A549 (cell line): ENCODE data around the gene CDK19. TPM values are rescaled to one million over a fixed set of nuclear protein-coding genes. Genes with fewer than 3 reads are reported as not detected.

ENCODE experiments used
- ATAC-seq, 2 experiments: fragments of 200-7000 bp in 1 of 2; fragments of >200 bp in 1 of 2; cut with Nextera tagmentation in 1 of 2; cut with Tn5 transposase in 1 of 2; 3 replicates each; pipeline versions ENCODE4 v1.8.0 to v1.9.1; 2018 to 2020; ENCODE audit warnings: mild to moderate bottlenecking in 1 of 2, moderate library complexity in 1 of 2
- CTCF ChIA-PET: fragments of 300-600 bp; sonication (Branson Sonifier 250); formaldehyde crosslinking; extraction: SDS; loops from one replicate; lab custom pipeline; 2021; ENCODE audit warnings: antibody characterized with exemption, inconsistent platforms; lab: Yijun Ruan, JAX
- POLR2A ChIA-PET: fragments of 350-600 bp; formaldehyde crosslinking; extraction: SDS; loops from one replicate; lab custom pipeline; 2021; ENCODE audit warnings: antibody characterized with exemption, inconsistent platforms; lab: Yijun Ruan, JAX
- DNase-seq, 2 experiments: peaks; one replicate each; pipeline versions ENCODE4 v3.0.0 to v3.0.0-alpha.2; 2011 to 2016; ENCODE audit warnings: low read depth in 1 of 2, low spot score in 1 of 2
- FAIRE-seq: peaks from 2 replicates; lab custom pipeline; 2011; peaks lifted over from hg19 to GRCh38; lab: Jason Lieb, UNC
- H3K27ac ChIP-seq, 2 experiments: fragments of >200 bp; sonication (Bioruptor Twin); formaldehyde crosslinking; 3 replicates each; pipeline ENCODE4 v1.5.1; 2016 to 2017
- H3K4me1 ChIP-seq: fragments of >200 bp; sonication (Bioruptor Twin); formaldehyde crosslinking; 3 replicates; pipeline ENCODE4 v1.6.1; 2016
- H3K4me2 ChIP-seq: fragments of >200 bp; sonication (Bioruptor Twin); formaldehyde crosslinking; 3 replicates; pipeline ENCODE4 v1.6.1; 2016
- H3K4me3 ChIP-seq: fragments of >200 bp; sonication (Bioruptor Twin); formaldehyde crosslinking; 3 replicates; pipeline ENCODE4 v1.5.1; 2016
- H3K9me3 ChIP-seq: fragments of >200 bp; sonication (Bioruptor Twin); formaldehyde crosslinking; 3 replicates; pipeline ENCODE4 v1.6.1; 2016
- CBX8 ChIP-seq: fragments of 200-600 bp; sonication (generic); IDR thresholded peaks from 2 replicates; pipeline ENCODE4 v1.6.1; 2016
- E2F6 ChIP-seq: IDR thresholded peaks from 2 replicates; pipeline ENCODE4 v1.6.1; 2012; ENCODE audit warnings: low read depth, borderline replicate concordance
- EHF ChIP-seq: fragments of 250-450 bp; sonication (Bioruptor Pico); IDR thresholded peaks from 2 replicates; pipeline ENCODE4 v1.5.0; 2020; ENCODE audit warnings: mild to moderate bottlenecking
- FOSL2 ChIP-seq, 2 experiments: fragments of 450-650 bp in 1 of 2; fragments of >200 bp in 1 of 2; sonication (Bioruptor Twin) in 1 of 2; formaldehyde crosslinking; IDR thresholded peaks; 2 replicates each; pipeline versions ENCODE4 v1.5.0 to v1.6.1; 2016 to 2020; ENCODE audit warnings: mild to moderate bottlenecking in 1 of 2, moderate library complexity in 1 of 2
- FOXS1 ChIP-seq: fragments of 250-450 bp; sonication (Bioruptor Pico); IDR thresholded peaks from 2 replicates; pipeline ENCODE4 v1.5.0; 2020; ENCODE audit warnings: mild to moderate bottlenecking, moderate library complexity
- HEYL ChIP-seq: fragments of 250-450 bp; sonication (Bioruptor Pico); IDR thresholded peaks from 2 replicates; pipeline ENCODE4 v1.8.0; 2021; ENCODE audit warnings: mild to moderate bottlenecking, moderate library complexity
- HOXB13 ChIP-seq: fragments of 250-450 bp; sonication (Bioruptor Pico); IDR thresholded peaks from 2 replicates; pipeline ENCODE4 v1.5.0; 2020; ENCODE audit warnings: low read depth, mild to moderate bottlenecking, moderate library complexity
- KDM5A ChIP-seq: fragments of 200-600 bp; sonication (generic); IDR thresholded peaks from 2 replicates; pipeline ENCODE4 v1.6.1; 2016; ENCODE audit warnings: antibody characterized with exemption, mild to moderate bottlenecking
- POLR2A ChIP-seq: IDR thresholded peaks from 2 replicates; pipeline ENCODE4 v1.6.1; 2012; ENCODE audit warnings: mild to moderate bottlenecking, low read length
- POLR2AphosphoS2 ChIP-seq: conservative IDR thresholded peaks from 2 replicates; pipeline ENCODE4 v1.6.1; 2012; ENCODE audit warnings: low read length, improper control_type of control experiment, inconsistent platforms
- RCOR1 ChIP-seq: fragments of 150-350 bp; IDR thresholded peaks from 2 replicates; pipeline ENCODE4 v1.6.1; 2014; ENCODE audit warnings: antibody characterized with exemption, low read length, low read depth
- REST ChIP-seq: fragments of 200-600 bp; sonication (generic); IDR thresholded peaks from 2 replicates; pipeline ENCODE4 v1.6.1; 2016; ENCODE audit warnings: antibody characterized with exemption, mild to moderate bottlenecking, moderate library complexity
- SMC3 ChIP-seq: fragments of >200 bp; sonication (Bioruptor Twin); formaldehyde crosslinking; IDR thresholded peaks from 3 replicates; pipeline ENCODE4 v1.6.1; 2018; ENCODE audit warnings: inconsistent platforms
- TFCP2L1 ChIP-seq: fragments of 250-450 bp; sonication (Bioruptor Pico); IDR thresholded peaks from 2 replicates; pipeline ENCODE4 v1.5.0; 2021; ENCODE audit warnings: mild to moderate bottlenecking
- TP53 ChIP-seq: fragments of 250-450 bp; sonication (Bioruptor Pico); IDR thresholded peaks from 2 replicates; pipeline ENCODE4 v1.5.0; 2021; ENCODE audit warnings: mild to moderate bottlenecking, moderate library complexity
- ZC3H11A ChIP-seq: fragments of 450-650 bp; IDR thresholded peaks from 2 replicates; pipeline ENCODE4 v1.6.1; 2014; ENCODE audit warnings: antibody characterized with exemption, mild to moderate bottlenecking
- ZFP36 ChIP-seq: fragments of 450-650 bp; IDR thresholded peaks from 2 replicates; pipeline ENCODE4 v1.6.1; 2014; ENCODE audit warnings: borderline replicate concordance; ENCODE audit not compliant: partially characterized antibody
- ZNF302 ChIP-seq: fragments of 250-450 bp; sonication (Bioruptor Pico); IDR thresholded peaks from 2 replicates; pipeline ENCODE4 v1.9.0; 2021; ENCODE audit warnings: inconsistent platforms, mild to moderate bottlenecking, moderate library complexity
- WGBS: methylation state at CpG from one replicate; pipeline ENCODE4 v1.1.6; 2017; ENCODE audit errors: missing lambda C conversion rate; 5-methylcytosine and 5-hydroxymethylcytosine counted together
- polyA plus RNA-seq, 4 experiments: library from polyadenylated mRNA; depleted of rRNA in 3 of 4; stranded (reverse); fragments of >200 nt; fragmentation: RNase III in 1 of 4; extraction: RNeasy Plus Mini Kit Qiagen cat#74134 plus additional on column Dnase treatment in 1 of 4; gene quantifications; 2 replicates in 3 of 4; 3 replicates in 1 of 4; pipeline ENCODE4 v1.2.3, GENCODE V29; 2011 to 2017
- TF ChIP-seq, protein P1 (sequence below): fragments of >200 bp; sonication (Bioruptor Twin); formaldehyde crosslinking; IDR thresholded peaks from 3 replicates; pipeline ENCODE4 v1.6.1; 2016
- TF ChIP-seq, protein P2 (sequence below): fragments of >200 bp; sonication (Bioruptor Twin); formaldehyde crosslinking; IDR thresholded peaks from 3 replicates; pipeline ENCODE4 v1.5.1; 2016

The CDK19 gene
- polyA plus RNA-seq, 2 of the 4 experiments (the other 2 are of a cell fraction), result 7.1 to 18.6 TPM

DNA sequence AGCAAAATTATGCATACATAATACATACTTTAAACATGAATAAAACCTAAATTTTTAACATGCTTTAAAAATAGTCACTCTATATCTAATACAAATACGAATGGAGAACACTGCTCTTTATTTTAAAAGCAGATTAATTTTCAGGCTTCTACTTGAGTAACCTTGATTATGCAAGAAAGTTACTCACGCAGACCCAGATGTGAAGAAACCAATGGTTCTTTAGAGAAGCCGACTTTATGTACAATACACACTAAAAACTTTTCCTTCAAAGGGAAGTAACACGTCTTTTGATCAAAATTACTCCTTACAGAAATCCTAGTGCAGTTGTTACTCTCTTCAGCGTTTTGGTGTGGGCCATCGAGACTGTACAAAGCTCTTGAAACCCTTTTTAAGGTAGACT lies 201.9 kb downstream of the CDK19 start:
- ChIA-PET CTCF (no interaction called here), POLR2A (no interaction called here)
- Histone ChIP-seq H3K4me3 (no peak overlapping the region), H3K4me1 (no peaks in the 10 kb centered on the region), H3K27ac (no peak overlapping the region), H3K9me3 (no peaks in the 10 kb centered on the region), H3K4me2 (no peak overlapping the region)
- DNase-seq, result no peak
- ATAC-seq, result no peak
- 79% methylated on average over 6 of the region's 6 CpGs for WGBS
- no peak for FAIRE-seq
- TF ChIP-seq ZNF302 (CRISPR knock-in tag) (no peak), HOXB13 (CRISPR knock-in tag) (no peak), POLR2A (no peak), FOXS1 (CRISPR knock-in tag) (no peak), HEYL (no peak)
- TF ChIP-seq, protein P1, sequence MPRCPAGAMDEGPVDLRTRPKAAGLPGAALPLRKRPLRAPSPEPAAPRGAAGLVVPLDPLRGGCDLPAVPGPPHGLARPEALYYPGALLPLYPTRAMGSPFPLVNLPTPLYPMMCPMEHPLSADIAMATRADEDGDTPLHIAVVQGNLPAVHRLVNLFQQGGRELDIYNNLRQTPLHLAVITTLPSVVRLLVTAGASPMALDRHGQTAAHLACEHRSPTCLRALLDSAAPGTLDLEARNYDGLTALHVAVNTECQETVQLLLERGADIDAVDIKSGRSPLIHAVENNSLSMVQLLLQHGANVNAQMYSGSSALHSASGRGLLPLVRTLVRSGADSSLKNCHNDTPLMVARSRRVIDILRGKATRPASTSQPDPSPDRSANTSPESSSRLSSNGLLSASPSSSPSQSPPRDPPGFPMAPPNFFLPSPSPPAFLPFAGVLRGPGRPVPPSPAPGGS, result no peak

GRCh38 chr6:110612298-110612697 lies 203.0 kb downstream of the CDK19 start:
- Histone ChIP-seq H3K4me3 (no peak overlapping the region), H3K4me1 (no peaks in the 10 kb centered on the region), H3K4me2 (no peak overlapping the region), H3K9me3 (no peaks in the 10 kb centered on the region), H3K27ac (no peak overlapping the region)
- ATAC-seq, result no peak
- ChIA-PET CTCF (interaction anchor here (1.1 kb wide), 1 partner anchor 129 kb away, joined by 3 read pairs; no protein-coding TSS in a partner anchor), POLR2A (no interaction called here)
- FAIRE-seq, result no peak
- DNase-seq, result no peak
- TF ChIP-seq HOXB13 (CRISPR knock-in tag) (no peak), KDM5A (no peak), E2F6 (no peak), REST (no peak), TP53 (CRISPR knock-in tag) (no peak), ZC3H11A (no peak), SMC3 (no peak), POLR2AphosphoS2 (no peak), TFCP2L1 (CRISPR knock-in tag) (no peak), FOSL2 (IDR thresholded peaks at IDR 0.05) (no peak), FOSL2 (CRISPR knock-in tag; IDR thresholded peaks at IDR 0.05) (no peak), RCOR1 (no peak), CBX8 (no peak), ZFP36 (no peak), EHF (CRISPR knock-in tag) (no peak)
- TF ChIP-seq, protein P2, sequence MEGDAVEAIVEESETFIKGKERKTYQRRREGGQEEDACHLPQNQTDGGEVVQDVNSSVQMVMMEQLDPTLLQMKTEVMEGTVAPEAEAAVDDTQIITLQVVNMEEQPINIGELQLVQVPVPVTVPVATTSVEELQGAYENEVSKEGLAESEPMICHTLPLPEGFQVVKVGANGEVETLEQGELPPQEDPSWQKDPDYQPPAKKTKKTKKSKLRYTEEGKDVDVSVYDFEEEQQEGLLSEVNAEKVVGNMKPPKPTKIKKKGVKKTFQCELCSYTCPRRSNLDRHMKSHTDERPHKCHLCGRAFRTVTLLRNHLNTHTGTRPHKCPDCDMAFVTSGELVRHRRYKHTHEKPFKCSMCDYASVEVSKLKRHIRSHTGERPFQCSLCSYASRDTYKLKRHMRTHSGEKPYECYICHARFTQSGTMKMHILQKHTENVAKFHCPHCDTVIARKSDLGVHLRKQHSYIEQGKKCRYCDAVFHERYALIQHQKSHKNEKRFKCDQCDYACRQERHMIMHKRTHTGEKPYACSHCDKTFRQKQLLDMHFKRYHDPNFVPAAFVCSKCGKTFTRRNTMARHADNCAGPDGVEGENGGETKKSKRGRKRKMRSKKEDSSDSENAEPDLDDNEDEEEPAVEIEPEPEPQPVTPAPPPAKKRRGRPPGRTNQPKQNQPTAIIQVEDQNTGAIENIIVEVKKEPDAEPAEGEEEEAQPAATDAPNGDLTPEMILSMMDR, result no peak
- TF ChIP-seq, protein P1, result no peak
- WGBS, result 94% methylated on average over 1 of the region's 1 CpG
